Thoracic aorta endothelial cell (primary cell): ENCODE measurements around the gene SH2B3. TPM values are rescaled to one million over a fixed set of nuclear protein-coding genes. Genes with fewer than 3 reads are reported as not detected.

Experiments
- total RNA-seq: library from RNA; depleted of rRNA; stranded (reverse); fragments of >200 nt; gene quantifications from 2 replicates; pipeline ENCODE4 v1.2.3, GENCODE V29; 2012

Gene SH2B3
- total RNA-seq = 147 and 162 TPM in 2 replicates

DNA sequence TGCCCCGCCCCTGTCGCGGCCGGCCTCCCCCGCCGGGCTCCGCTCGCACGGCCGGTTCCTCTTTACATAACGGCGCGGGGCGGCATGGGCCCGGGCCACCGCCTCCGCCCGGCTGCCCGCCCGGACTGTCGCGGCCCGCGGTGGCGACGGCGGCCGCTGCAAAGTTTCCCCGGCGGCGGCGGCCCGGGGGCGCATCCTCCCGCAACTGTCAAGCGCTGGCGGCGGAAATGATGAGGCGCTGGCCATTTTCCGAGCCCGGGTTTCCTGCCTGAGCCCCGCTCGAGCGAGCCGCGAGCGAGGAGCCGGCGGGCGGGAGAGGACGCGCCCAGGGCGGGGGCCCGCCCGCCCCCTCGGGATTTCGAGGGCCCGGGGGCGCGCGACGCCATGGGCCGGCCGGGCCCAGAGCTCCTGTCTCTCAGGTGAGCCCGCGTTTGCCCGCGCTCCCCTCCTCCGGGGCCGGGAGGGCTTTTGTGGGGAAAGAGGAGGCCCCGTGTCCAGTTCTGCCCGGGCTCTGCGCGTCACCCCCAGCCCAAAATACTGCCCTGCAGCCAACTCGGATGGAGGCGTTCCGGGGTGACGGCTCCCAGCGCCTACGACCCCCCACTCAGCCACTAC lies at the start of gene SH2B3:
TSS of gene SH2B3 (plus strand) at position 65 of the 615 bp plus-strand sequence. CDS start 12,223 bp downstream, outside the sequence.

GRCh38 chr12:111368788-111369495 lies 36.8 kb upstream of the SH2B3 start, which contains the start of gene PHETA1:
Gene PHETA1 (minus strand): TSS chr12:111369095. CDS start chr12:111363427, 5,668 bp downstream.

Other genes starting within 250 kb of the SH2B3 start
- gene PHETA1, start 36.8 kb upstream of the SH2B3 start, total RNA-seq = 7.1 and 9.0 TPM in 2 replicates
- 61.9 and 68.5 TPM in 2 replicates for gene ATXN2, start 193.4 kb downstream of the SH2B3 start, total RNA-seq